WERI-Rb-1 (cell line): ENCODE data around the gene CNTLN.
"Not testable (repeated sequence)": the region's sequence is repeated elsewhere in the genome, so short reads cannot be mapped to it uniquely, and the experiment has no call there.

ENCODE experiments used
- DNase-seq: peaks from one replicate; pipeline ENCODE4 v3.0.0-alpha.2; 2020
- H3K27ac ChIP-seq: fragments of 250-450 bp; sonication (Bioruptor Pico); 2 replicates; pipeline ENCODE4 v1.5.1; 2020; ENCODE audit warnings: mild to moderate bottlenecking, moderate library complexity
- H3K27me3 ChIP-seq: fragments of 250-450 bp; sonication (Bioruptor Pico); 2 replicates; pipeline ENCODE4 v1.5.1; 2021; ENCODE audit warnings: mild to moderate bottlenecking, low read depth, moderate library complexity; ENCODE audit not compliant: insufficient read depth, severe bottlenecking
- H3K36me3 ChIP-seq: fragments of 250-450 bp; sonication (Bioruptor Pico); 2 replicates; pipeline ENCODE4 v1.5.1; 2020; ENCODE audit warnings: mild to moderate bottlenecking, moderate library complexity
- H3K4me3 ChIP-seq: 2 replicates; pipeline ENCODE4 v1.5.1; 2011; ENCODE audit warnings: low read depth, mild to moderate bottlenecking, control low read depth, low read length
- H3K9me3 ChIP-seq: fragments of 250-450 bp; sonication (Bioruptor Pico); 2 replicates; pipeline ENCODE4 v1.5.1; 2021; ENCODE audit warnings: mild to moderate bottlenecking, moderate library complexity; ENCODE audit not compliant: severe bottlenecking
- CTCF ChIP-seq: IDR thresholded peaks from 2 replicates; pipeline ENCODE4 v1.5.1; 2011; ENCODE audit warnings: low read depth, mild to moderate bottlenecking, control low read depth, inconsistent platforms, low read length

CNTLN gene

GRCh38 chr9:17328331-17328730 lies 193.5 kb downstream of the CNTLN start:
- Histone ChIP-seq H3K27ac (no peak overlapping the region), H3K4me3 (no peak overlapping the region), H3K36me3 (no peaks in the 10 kb centered on the region), H3K9me3 (no peaks in the 10 kb centered on the region), H3K27me3 (no peaks in the 10 kb centered on the region)
- no peak for DNase-seq
- no peak for TF ChIP-seq CTCF

- no peak for DNase-seq
- TF ChIP-seq CTCF: no peak
- H3K36me3 ChIP-seq: no peaks in the 10 kb centered on the region
- no peaks in the 10 kb centered on the region for H3K27me3 ChIP-seq
- no peak overlapping the region for H3K4me3 ChIP-seq
- no peak overlapping the region for H3K27ac ChIP-seq
- H3K9me3 ChIP-seq: no peaks in the 10 kb centered on the region
Observed at GRCh38 chr9:17330097-17330496, 195.3 kb downstream of the CNTLN start.

- Histone ChIP-seq H3K36me3 (no peaks in the 10 kb centered on the region), H3K27ac (no peak overlapping the region), H3K4me3 (no peak overlapping the region), H3K27me3 (no peaks in the 10 kb centered on the region), H3K9me3 (no peaks in the 10 kb centered on the region)
- no peak for DNase-seq
- no peak for TF ChIP-seq CTCF
Observed at GRCh38 chr9:17332115-17332514, 197.3 kb downstream of the CNTLN start.

- no peak for TF ChIP-seq CTCF
- H3K27me3 ChIP-seq: no peaks in the 10 kb centered on the region
- no peaks in the 10 kb centered on the region for H3K9me3 ChIP-seq
Observed at GRCh38 chr9:17339156-17339555, 204.3 kb downstream of the CNTLN start.

GRCh38 chr9:17342696-17343095 lies 207.9 kb downstream of the CNTLN start:
- Histone ChIP-seq H3K4me3 (no peak overlapping the region), H3K27me3 (no peaks in the 10 kb centered on the region), H3K27ac (no peak overlapping the region), H3K9me3 (peaks cover 4% of the 10 kb centered on the region), H3K36me3 (peaks cover 3% of the 10 kb centered on the region; the same call in 1 of the 2 replicates)
- peak; percentile 90 for DNase-seq
- TF ChIP-seq CTCF: no peak

More at GRCh38 chr9:17339156-17339555, 204.3 kb downstream of the CNTLN start:
- no peak overlapping the region for H3K4me3 ChIP-seq
- H3K36me3 ChIP-seq: no peaks in the 10 kb centered on the region
- H3K27ac ChIP-seq: no peak overlapping the region
- no peak for DNase-seq

- Histone ChIP-seq H3K27me3 (no peaks in the 10 kb centered on the region), H3K4me3 (no peak overlapping the region), H3K36me3 (peaks cover 3% of the 10 kb centered on the region; the same call in 1 of the 2 replicates), H3K27ac (no peak overlapping the region), H3K9me3 (peaks cover 4% of the 10 kb centered on the region)
- TF ChIP-seq CTCF: no peak
- DNase-seq: no peak
Observed at GRCh38 chr9:17349831-17350230, 215.0 kb downstream of the CNTLN start.

- H3K27ac ChIP-seq, DNase-seq, H3K4me3 ChIP-seq: not testable (repeated sequence)
Observed at GRCh38 chr9:17354006-17354405, 219.2 kb downstream of the CNTLN start.

More at GRCh38 chr9:17354006-17354405, 219.2 kb downstream of the CNTLN start:
- H3K36me3 ChIP-seq, H3K9me3 ChIP-seq, H3K27me3 ChIP-seq: not testable (repeated sequence)
